Measurements from ENCODE around the gene ATOH8.
A peak's percentile ranks its signal among the peaks of the same experiment; 100 is the strongest.

ATOH8 gene

DNA sequence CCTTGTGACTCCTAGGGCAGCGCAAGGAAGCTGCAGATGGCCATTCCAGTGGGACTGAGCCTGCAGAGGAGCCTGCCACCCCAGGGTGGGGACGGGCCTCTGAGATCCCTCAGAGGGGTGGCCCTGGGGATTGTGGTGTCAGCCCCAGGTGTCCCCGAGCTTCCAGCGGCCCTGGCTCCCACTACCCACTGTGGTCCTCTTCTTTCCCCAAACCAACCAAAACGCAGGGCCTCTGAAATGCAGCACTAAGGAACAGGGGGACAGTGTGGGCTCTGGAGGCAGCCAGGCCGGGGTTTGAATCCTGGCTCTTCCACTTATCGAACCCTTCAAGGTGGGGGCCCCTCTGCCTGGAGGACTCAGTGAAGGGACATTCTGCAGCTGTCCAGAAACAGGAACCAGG, 32.7 kb downstream of the ATOH8 start:
- DNase-seq (ENCODE audit: low spot score), result no peak
- no peak for FAIRE-seq

DNA sequence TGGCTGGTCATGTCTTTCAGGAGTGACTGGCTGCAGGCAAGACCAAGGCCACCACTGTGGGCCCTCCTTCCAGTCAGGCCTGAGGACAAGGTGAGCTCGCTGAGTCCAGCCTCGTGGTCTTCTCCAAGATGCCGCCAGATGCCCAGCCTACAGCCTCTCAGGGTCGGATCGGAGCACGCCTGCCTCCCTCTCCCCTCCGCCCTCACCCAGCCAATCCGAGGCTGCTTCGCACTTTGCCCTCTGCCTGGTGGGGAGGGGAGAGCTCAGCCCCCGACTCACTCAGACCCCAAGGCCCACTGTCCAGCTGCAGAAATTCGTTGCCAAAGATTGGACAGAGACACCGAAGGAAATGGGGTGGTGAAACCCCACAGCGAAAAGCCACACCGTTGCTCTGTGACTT, 33.1 kb downstream of the ATOH8 start:
- FAIRE-seq (no peak), DNase-seq (ENCODE audit: low spot score) (no peak)

DNA sequence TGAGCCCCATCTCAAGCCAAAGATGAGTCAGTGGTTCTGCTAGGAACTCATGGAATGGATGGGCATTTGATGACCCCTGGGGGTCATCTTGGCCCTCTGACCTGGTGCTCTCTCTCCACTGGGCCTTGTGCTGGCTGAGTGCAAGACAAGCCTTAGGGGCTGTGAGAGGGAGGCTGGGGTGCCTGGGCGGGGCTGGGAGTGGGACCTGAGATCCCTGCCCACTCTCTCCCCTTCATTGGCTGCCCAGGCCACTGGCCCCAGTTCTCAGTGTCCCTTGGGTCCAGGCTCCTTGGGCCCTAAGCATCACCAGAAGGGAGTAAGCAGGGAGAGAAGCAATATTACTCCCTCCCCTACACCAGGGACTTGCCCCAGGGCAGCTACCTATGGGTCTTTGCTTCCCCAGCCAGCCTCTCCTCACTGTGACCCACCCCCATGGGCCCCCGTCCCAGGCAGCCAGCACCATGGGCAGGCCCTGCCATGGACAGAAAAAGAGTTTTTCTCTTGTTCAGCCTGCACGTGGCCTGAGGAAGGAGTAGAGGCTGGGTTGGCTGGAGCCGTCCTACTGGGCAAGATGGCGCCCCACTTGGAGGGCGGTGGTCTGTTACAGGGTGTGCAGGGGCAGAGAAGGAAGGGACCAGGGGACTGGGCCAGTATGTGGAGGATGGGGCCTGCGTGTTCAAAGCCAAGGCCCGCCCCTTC, 33.6 kb downstream of the ATOH8 start:
- no peak for FAIRE-seq
- DNase-seq (ENCODE audit: low spot score), result no peak

DNA sequence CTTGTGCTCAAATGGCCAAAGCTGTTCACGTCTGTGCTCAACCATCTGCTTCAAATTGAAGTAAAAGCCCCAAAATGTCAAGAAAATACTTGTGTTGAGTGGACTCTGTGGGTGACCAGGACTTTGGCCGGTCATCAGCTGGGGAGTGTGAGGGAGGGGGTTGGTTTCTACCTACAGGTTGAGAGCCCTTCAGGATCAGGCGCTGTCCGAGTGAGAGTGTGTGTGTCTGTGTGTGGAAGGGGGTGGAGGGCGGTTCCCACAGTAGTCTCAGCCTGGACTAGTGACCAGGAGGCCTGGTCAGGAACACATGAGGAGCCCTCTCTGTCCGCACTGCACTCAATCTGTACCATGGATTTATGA, 34.2 kb downstream of the ATOH8 start:
- DNase-seq (ENCODE audit: low spot score) (no peak), FAIRE-seq (no peak)

DNA sequence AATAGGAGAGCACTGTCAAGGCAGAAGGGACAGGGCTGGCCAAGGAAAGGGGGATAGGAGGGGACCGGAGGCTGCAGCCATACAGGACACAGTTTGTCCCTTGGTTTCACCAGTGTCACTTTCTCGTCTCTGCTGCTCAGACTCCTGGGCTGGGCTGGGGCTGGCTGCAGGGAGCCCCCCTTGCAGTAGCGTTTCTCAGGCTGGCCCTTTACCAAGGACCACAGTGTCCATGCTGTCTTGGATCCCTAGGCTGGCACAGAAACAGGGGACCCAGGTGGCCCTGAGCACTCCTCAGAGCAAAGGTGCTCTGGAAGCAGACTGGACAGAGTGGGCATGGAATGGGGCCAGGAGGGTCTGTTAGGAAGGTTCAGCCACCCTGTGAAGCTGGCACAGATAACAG, 34.8 kb downstream of the ATOH8 start:
- DNase-seq (ENCODE audit: low spot score) (no peak), FAIRE-seq (no peak)

DNA sequence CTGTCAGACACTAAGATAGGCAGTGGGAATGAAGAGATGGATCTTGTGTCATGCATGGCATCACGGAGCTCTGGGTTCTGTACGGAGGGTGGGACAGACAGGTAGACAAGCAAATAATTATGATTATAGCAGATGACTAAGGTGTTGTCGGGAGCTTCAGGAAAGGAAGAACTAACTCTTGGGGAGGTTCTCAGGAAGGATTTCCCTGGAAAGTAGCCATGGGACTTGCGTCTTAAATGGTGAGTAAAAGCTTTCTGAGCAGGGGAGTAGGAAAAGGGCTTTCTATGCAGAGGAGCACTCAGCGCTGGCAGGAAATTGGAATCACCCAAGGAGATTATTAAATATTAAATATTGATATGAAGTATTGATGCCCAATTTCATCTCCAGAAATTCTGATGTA, 35.5 kb downstream of the ATOH8 start:
- FAIRE-seq (no peak), DNase-seq (ENCODE audit: low spot score) (no peak)

DNA sequence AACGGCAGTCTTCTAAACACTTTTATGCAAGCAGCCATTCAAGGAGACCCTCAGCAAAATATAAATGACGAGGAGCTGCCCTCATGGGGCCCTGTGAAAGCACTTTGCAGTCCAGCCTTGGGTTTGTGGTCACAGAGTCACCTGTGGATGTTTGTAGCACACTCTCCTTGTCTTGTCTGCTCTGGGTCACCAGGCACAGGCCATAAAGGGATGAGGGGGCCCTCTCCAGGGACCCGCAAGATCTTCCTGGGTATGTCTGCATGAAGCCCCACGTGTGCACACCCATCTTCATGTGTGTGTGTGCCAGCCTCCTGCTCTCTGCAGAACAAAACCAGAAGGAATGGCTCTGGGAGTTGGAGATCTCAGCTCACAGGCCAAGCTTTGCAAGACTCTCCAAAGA, 36.2 kb downstream of the ATOH8 start:
- DNase-seq (ENCODE audit: low spot score) (no peak), FAIRE-seq (no peak)

DNA sequence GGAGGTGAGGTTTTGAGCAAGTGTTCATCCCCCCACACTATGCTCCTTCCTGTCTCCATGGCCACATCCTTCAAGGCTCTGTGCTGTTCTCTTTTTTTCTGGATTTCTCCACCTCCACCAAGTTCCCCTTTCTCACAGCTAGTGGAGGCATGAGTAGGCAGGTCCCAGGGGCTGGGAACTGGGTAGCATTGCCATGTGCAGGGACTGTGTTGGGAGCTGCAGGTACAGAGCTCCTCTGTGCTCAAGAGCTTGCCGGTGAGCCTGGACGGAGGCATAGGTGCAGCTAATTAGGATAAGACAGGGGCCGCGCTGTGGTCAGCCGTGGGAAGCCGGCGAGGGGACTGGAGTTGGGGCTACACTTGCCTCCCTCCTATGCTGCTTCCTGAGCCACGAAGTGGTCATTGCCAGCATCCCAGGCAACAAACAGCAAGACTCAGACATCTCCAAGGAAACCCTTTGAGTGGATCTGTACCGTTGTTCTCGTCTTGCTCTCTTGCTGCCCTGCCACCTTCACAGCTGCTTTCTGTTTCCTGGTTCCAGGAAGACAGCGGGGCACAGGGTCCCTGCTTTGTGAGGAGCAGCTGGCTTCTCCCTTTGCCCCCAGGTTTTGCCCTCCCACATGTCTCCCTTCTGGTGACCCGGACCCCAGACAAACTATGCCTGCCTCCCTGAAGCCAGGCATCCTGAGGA, 36.9 kb downstream of the ATOH8 start:
- FAIRE-seq (no peak), DNase-seq (ENCODE audit: low spot score) (no peak)

DNA sequence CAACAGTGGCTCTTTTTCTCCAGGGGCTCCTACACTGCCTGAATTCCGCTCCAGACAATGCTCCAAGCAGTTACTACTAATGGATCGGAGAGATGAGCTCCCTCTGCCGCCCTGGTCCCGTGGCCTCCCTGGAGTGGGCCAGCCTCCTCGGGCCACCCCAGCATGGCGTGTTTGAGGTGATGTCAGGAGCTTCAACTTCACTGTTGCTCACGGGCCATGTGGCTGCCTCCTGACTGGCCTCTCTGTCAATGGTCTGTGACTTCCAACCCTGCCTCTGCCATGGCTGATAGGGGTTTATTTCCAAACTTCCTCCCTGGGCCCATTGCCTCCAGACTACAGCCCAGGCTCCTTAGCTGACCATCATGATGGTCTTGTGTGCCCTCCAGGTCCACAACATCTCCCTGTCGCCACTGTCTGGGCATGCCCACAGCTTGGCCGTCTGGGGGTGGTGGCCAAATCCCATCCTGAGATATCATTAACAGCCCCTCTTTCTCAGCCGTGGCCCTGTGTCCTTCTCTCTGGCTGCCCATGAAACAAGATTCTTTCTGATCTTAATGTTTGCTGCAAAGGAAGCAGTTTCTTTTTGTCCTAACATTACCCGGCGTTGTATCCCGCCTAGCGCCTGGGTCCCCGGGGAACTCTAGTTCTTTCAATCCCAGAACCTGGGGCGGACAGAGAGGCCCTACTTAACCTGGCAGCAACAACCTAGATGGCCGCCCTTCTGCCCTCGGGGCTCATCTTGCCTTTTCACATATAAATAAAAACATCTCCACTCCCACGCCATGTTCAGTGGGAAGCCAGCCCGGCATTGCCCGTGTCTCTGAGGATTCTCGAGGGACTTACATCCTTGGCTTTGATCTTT, 38.1 kb downstream of the ATOH8 start:
- no peak for DNase-seq (ENCODE audit: low spot score)
- no peak for FAIRE-seq

DNA sequence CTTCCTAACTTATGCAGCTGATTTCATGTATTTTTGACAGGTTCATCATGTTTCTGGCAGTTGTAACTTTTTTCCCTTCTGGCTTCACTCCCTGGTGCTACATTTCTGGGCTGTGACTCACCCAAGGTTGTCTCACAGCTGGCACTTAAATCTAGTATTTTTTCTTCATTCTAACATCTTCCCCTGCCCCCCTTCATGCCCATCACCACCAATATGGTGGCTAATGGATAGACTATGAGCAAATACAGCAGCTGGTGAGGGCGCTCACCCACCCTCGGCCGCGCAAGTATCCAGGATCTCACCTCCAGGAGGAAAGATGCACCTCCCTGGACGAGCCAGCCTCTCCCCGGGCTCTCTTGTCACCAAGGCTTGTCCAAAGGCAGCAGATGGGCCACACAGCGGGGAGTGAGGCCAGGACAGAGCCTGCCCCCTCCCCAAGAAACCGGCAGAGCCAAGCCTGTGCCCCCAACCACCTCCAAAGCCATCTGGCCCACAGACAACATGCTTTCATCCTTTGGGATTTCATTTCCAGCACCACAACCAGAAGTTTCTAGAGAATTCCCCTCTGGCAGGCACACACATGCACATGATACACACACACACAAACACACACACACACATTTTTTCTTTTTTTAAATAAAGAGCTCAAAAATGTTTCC, 39.1 kb downstream of the ATOH8 start:
- DNase-seq (ENCODE audit: low spot score) (peak; percentile 66), FAIRE-seq (peak; percentile 89)

DNA sequence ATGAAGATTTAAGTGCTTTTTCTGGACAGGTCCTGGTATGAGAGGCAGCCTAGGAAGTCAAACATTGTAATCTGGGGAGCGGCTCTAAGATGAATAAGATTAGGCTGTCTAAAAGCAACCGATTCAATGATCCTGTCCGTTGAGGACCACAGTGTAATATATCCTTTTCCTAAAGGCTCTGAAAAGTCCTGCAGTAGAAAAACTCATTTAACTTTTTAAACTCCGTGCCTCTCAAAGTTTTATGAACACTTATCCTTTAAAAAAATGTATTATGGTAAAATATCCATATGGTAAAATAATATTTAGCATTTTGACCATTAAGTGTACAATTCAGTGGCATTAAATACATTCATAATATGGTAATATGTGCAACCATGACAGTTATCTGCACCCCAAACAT, 39.8 kb downstream of the ATOH8 start:
- FAIRE-seq, result no peak

DNA sequence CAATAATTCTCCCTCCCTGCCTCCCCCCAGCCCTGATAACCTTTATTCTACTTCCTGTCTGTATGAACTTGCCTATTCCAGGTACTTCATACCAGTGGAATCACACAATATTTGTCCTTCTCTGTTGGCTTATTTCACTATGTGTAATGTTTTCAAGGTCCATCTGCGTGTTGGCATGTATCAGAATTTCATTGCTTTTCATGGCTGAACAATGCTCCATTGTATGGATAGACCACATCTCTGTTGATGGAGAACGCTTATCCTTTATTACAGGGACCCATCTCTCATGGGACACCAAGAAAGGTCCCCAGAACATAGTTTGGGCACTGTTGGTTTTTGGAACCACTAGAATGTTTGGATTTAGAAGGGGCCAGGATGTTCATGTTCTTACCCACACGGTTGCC, 40.2 kb downstream of the ATOH8 start:
- DNase-seq (ENCODE audit: low spot score), result no peak
- no peak for FAIRE-seq

More for the DNA sequence above, 39.8 kb downstream of the ATOH8 start:
- no peak for DNase-seq (ENCODE audit: low spot score)

DNA sequence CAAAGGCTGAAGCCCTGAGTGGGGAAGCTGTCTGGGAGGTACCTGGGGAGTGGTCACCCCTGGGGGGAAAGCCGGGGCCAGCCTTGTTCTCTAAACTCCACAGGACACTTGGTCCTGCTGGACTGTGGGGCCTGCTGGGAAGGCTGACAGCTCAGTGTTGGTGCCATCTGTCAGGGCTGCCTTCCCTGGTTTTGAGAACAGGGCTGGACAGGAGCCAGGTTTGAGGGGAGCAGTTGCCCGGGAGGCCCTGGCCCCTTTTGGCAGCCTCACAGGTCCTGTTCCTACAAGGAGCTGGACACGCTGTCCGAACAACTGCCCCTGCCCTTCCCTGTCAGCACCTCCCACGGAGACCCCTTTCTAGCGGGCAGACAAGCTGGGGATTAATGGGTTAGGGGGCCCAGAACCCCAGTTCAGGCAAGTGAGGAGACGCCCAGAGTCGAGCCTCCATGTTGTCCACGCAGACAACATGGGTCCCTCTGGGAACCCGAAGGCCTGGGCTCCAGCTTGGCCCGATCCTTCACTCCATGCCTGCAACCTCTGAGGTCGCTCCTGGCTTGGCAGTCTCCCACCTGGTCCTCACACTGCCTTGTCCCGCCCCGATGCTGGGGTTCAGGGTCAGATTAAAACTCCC, 40.8 kb downstream of the ATOH8 start:
- DNase-seq (ENCODE audit: low spot score) (no peak), FAIRE-seq (no peak)

DNA sequence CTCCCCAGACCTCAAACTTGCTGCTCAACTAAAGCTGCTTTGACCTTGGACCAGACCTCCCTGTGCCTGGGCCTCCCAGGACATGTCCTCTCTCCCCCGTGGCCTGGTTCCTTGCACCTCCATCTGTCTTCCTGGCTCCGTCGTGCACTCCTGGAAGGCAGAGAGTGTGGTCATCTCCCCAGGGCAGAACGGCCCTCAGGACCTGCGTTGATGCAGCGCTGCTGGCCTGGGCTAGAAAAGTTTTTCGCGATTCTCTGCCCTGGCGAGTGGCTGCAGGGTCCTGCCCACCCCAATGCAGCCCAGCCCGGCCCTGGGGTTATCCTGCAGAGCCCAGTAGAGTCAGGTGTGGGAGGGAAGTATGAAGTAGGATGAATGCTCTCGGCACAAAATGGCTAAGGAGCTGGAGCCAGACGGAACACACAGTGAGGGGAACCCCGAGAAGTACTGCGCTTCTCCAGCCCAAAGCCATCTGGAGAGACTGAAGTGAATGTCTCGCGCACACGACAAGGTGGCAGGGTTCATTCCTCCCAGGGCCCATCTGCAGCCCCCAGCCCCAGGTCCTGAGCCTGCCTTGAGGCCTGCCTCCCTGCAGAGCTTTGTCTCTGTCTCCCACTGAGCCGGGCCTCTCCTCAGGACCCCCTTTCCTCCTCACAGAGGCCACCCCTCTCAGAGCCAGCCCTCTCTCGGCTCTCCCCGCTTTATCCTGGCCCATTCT, 41.7 kb downstream of the ATOH8 start:
- DNase-seq (ENCODE audit: low spot score), result no peak
- no peak for FAIRE-seq

DNA sequence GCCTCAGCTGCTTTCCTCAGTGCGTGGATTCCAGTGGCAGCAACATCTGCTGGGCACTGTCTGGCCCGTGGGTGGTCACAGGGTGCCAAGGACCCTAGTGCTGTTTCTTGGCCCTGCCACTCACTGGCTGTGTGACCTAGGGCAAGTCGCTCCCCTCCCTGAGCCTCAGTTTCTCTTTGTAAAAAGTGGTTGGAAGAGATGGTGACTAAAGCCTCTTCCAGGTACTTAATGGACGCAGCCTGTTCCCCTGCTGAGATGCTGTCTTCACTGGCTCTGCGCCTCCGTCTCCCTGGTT, 42.2 kb downstream of the ATOH8 start:
- FAIRE-seq (no peak), DNase-seq (ENCODE audit: low spot score) (no peak)

DNA sequence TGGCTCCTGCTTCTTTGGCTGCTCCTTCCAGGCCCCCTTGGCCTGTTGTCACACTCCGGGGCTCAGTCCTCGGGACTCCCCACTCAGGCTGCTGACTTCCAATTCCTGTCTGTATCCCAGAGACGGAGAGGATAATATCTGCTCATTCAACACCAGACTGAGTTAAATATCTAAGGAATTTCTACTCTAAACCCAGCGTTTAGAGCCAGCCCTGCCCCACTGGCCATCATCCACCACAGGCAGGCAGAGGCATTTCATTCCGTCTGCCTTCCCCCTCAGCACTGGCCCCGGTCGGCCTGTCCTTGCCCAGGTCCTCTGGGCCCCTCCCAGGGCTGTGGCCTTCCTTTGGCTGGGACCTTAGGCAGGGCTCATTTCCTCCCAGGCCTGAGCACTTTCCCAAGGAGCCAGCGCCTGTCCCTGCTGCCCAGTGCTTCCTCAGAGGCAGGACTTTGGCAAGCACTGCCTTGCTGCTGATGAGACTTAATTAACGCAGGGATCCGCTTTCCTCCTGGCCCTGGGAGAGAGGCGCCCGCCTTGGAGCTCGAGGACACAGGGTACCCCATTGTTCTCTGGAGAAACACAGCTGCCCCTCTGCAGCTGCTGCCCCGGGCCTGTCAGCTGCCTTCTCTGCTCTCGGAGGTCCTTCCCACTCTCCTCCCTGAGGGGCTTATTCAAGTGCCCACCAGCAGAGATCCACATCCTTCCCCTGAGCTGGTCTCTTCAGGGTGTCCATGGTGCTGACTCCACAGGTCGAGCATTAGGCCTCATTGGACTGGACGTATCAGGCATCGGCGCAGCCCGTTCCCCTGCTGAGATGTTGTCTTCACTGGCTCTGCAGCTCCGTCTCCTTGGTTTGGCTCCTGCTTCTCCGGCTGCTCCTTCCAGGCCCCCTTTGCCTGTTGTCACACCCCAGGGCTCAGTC, 42.8 kb downstream of the ATOH8 start:
- FAIRE-seq, result no peak
- peak; percentile 28 for DNase-seq (ENCODE audit: low spot score)

DNA sequence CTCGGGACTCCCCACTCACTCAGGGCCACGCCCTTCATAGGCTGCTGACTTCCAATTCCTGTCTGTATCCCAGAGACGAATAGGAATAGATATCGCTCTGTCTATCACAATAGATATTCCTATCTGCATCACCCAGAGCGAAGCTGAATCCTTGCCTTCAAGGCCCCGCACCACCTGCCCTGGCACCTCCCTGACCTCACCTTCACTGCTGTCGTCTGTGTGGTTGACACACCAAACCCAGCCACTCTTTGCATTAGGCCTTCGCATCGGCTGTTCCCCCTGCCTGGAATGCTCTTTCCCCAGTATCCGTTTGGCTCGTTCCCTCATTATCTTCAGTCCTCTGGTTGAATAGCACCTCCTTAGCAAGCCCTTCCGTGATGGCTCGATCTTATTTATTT, 43.5 kb downstream of the ATOH8 start:
- FAIRE-seq, result no peak
- DNase-seq (ENCODE audit: low spot score), result no peak

DNA sequence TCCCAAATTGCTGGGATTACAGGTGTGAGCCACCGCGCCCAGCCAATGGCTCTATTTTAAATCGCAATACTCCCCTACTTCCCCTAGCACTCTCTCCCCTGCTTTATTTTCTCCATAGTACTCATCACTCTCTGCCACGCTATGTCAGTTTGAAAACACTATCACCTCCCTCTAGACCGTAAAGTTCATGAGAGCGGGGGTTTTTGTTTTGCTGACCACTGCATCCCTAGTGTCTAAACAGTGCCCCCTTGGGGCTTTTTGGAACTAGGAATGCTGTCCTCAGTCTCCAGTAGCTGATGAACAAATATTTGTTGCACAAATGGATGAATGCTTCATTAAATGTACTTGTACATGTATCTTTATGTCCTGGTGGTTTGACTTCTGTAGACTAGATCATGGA, 44.1 kb downstream of the ATOH8 start:
- peak; percentile 26 for DNase-seq (ENCODE audit: low spot score)
- no peak for FAIRE-seq

DNA sequence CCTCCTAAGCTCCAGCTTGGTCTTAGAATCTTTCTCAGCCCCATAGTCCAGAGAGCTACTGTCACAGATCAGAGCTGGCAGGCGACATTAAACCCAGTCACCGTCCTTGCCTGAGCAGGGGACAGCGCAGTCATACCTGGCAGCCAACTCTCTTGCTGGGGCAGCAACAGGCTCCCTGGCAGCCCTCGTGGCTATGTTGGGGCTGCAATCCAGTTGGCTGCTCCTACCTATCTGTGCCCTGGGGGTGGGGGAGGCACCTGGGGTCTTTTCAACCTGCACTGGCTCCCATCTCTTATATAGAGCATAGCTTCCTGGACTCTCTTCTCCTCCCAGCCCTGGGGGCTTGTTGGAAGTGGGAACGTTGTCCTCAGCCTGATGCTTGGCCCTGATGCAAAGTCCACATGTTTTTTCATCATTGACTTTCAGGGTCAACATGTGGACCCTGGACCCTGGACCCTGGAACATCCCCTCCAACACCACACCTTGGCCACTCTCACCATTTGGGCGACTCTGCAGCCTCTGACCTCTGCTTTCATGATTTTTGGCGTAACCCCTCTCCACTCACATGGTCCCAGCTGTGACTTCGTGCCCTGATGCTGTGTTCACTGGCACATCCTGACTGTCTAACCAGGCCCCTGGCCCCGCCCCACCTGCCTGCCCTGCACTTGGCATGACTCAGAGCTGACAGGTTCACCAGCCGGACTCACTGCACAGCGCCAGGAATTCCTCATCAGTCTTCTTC, 45.6 kb downstream of the ATOH8 start:
- FAIRE-seq, result peak; percentile 83

More for the DNA sequence above, 45.6 kb downstream of the ATOH8 start:
- peak; percentile 77 for DNase-seq (ENCODE audit: low spot score)
